Activated B cell treated with CpG ODN at 0.5 μM for 24 hours (primary cell): Measurements from ENCODE around the gene TOMM40L. TPM values are rescaled to one million over a fixed set of nuclear protein-coding genes. Genes with fewer than 3 reads are reported as not detected.
"Not testable (repeated sequence)": the region's sequence is repeated elsewhere in the genome, so short reads cannot be mapped to it uniquely, and the experiment has no call there.

ENCODE experiments used
- ATAC-seq: fragments of 200-7000 bp; cut with Tn5 transposase; one replicate; pipeline ENCODE4 v1.10.0; 2021; ENCODE audit warnings: low read depth, mild to moderate bottlenecking, moderate library complexity
- CTCF ChIA-PET: fragments of 350-600 bp; sonication (Branson Sonifier 250); formaldehyde crosslinking; loops from one replicate; lab custom pipeline; 2021; ENCODE audit warnings: antibody characterized with exemption; lab: Charles Lee
- POLR2A ChIA-PET: fragments of 350-600 bp; sonication (Branson Sonifier 250); formaldehyde crosslinking; loops from one replicate; lab custom pipeline; 2021; ENCODE audit warnings: antibody characterized with exemption; lab: Charles Lee
- DNase-seq: peaks from one replicate; pipeline ENCODE4 v3.0.0; 2022
- H3K27ac Mint-ChIP-seq: one replicate; pipeline ENCODE4 v1.8.0; 2020; ENCODE audit warnings: mixed read lengths
- H3K27me3 Mint-ChIP-seq: one replicate; pipeline ENCODE4 v1.8.0; 2021; ENCODE audit warnings: mixed read lengths
- H3K36me3 Mint-ChIP-seq: one replicate; pipeline ENCODE4 v1.8.0; 2021; ENCODE audit warnings: low read depth, mixed read lengths
- H3K4me1 Mint-ChIP-seq: one replicate; pipeline ENCODE4 v1.8.0; 2021; ENCODE audit warnings: mixed read lengths
- H3K4me3 Mint-ChIP-seq: one replicate; pipeline ENCODE4 v1.8.0; 2020; ENCODE audit warnings: mild to moderate bottlenecking, mixed read lengths
- H3K9me3 Mint-ChIP-seq: one replicate; pipeline ENCODE4 v1.8.0; 2020; ENCODE audit warnings: mixed read lengths
- CTCF ChIP-seq: fragments of 200-600 bp; IDR thresholded peaks from one replicate; pipeline ENCODE4 v1.8.0; 2022; ENCODE audit warnings: antibody characterized with exemption, mild to moderate bottlenecking
- intact Hi-C: fragments of 100-400 bp; cut with micrococcal nuclease; formaldehyde crosslinking; loops from one replicate; pipeline ENCODE4 v1.15.1; 2024
- total RNA-seq: library from RNA; stranded (reverse); gene quantifications from 2 replicates; pipeline ENCODE4 v1.2.3, GENCODE V29; 2022

TOMM40L gene
- total RNA-seq, 1 donor from 2014 or later: 11.7 TPM

DNA sequence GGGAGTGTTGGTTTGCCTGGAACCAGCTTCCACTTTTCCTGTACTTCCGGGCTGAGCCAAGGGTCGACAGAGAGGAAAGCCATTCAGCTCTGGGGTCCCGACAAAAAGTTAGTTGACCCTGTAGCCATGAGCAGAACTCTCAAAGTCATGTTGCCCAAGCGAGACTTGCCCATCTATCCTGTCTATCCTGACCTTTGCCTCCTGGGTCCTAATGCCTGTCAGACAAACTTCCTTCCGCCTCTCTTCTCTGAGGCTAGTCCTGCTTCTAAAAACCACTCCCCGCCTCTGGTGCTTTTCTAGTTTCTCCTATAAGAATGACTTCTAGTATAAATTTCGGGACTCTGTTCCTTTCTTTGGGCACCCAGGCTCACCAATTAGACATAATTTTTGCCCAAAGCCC is 25.0 kb downstream of the TOMM40L start:
- ATAC-seq (no peak), DNase-seq (no peak)
- H3K9me3 Mint-ChIP-seq: peaks cover 6% of the 10 kb centered on the region
- CTCF ChIA-PET: no interaction called here
- H3K4me1 Mint-ChIP-seq: no peaks in the 10 kb centered on the region
- POLR2A ChIA-PET: no interaction called here
- intact Hi-C loops: no loop called here
- no peaks in the 10 kb centered on the region for H3K36me3 Mint-ChIP-seq
- no peak overlapping the region for H3K4me3 Mint-ChIP-seq
- H3K27ac Mint-ChIP-seq: no peak overlapping the region
- H3K27me3 Mint-ChIP-seq: peaks cover 17% of the 10 kb centered on the region
- TF ChIP-seq CTCF: no peak

GRCh38 chr1:161251579-161251978 is 25.7 kb downstream of the TOMM40L start:
- intact Hi-C loops: no loop called here
- Mint-ChIP-seq H3K4me1 (no peaks in the 10 kb centered on the region), H3K27ac (no peak overlapping the region), H3K27me3 (peaks cover 22% of the 10 kb centered on the region), H3K4me3 (no peak overlapping the region), H3K36me3 (no peaks in the 10 kb centered on the region), H3K9me3 (peaks cover 10% of the 10 kb centered on the region)
- no peak for TF ChIP-seq CTCF
- no peak for DNase-seq
- ChIA-PET POLR2A (no interaction called here), CTCF (no interaction called here)
- no peak for ATAC-seq

GRCh38 chr1:161255302-161255701 is 29.4 kb downstream of the TOMM40L start:
- H3K4me1 Mint-ChIP-seq: peaks cover 16% of the 10 kb centered on the region
- H3K27me3 Mint-ChIP-seq: peaks cover 49% of the 10 kb centered on the region
- ATAC-seq, intact Hi-C loops, H3K27ac Mint-ChIP-seq, DNase-seq, H3K4me3 Mint-ChIP-seq, H3K36me3 Mint-ChIP-seq, POLR2A ChIA-PET, CTCF ChIA-PET: not testable (repeated sequence)
- peaks cover 18% of the 10 kb centered on the region for H3K9me3 Mint-ChIP-seq

DNA sequence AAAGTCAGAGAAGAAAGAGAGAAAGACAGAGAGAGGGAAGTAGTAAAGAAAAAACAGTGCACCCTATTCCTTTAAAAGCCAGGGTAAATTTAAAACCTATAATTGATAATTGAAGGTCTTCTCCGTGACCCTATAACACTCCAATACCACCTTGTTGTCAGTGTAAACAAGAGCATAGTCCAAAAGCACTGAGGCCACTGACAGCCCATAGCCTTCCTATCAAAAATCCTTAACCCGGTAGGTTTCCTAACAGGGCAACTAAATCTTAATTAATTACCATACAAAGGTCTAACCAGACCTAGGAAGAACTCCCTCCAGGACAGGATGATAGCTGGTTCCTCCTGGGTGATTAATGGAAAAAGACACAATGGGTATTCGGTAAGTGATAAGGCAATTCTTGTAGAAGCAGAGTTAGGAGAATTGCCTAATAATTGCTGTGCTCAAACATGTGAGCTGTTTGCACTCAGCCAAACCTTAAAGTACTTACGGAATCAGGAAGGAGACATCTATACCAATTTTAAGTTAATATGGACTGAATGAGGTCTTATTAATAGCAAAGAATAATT is 30.2 kb downstream of the TOMM40L start:
- POLR2A ChIA-PET, H3K4me3 Mint-ChIP-seq, H3K27ac Mint-ChIP-seq, ATAC-seq, DNase-seq, intact Hi-C loops, CTCF ChIA-PET, H3K36me3 Mint-ChIP-seq: not testable (repeated sequence)
- H3K4me1 Mint-ChIP-seq: peaks cover 22% of the 10 kb centered on the region
- peaks cover 53% of the 10 kb centered on the region for H3K27me3 Mint-ChIP-seq
- H3K9me3 Mint-ChIP-seq: peaks cover 18% of the 10 kb centered on the region

DNA sequence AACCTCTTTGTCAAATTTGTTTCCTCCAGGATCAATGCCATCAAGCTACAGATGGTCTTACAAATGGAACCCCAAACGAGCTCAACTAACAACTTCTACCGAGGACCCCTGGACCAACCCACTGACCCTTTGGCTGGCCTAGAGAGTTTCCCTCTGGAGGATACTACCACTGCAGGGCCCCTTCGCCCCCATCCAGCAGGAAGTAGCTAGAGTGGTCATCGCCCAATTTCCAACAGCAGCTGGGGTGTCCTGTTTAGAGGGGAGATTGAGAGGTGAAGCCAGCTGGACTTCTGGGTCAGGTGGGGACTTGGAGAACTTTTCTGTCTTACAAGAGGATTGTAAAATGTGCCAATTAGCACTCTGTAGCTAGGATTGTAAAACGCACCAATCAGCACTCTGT is 31.2 kb downstream of the TOMM40L start:
- CTCF ChIA-PET: interaction anchor here (1.5 kb wide), 1 partner anchor 34 kb away, joined by 3 read pairs; no protein-coding TSS in a partner anchor
- POLR2A ChIA-PET, DNase-seq: not testable (repeated sequence)

DNA sequence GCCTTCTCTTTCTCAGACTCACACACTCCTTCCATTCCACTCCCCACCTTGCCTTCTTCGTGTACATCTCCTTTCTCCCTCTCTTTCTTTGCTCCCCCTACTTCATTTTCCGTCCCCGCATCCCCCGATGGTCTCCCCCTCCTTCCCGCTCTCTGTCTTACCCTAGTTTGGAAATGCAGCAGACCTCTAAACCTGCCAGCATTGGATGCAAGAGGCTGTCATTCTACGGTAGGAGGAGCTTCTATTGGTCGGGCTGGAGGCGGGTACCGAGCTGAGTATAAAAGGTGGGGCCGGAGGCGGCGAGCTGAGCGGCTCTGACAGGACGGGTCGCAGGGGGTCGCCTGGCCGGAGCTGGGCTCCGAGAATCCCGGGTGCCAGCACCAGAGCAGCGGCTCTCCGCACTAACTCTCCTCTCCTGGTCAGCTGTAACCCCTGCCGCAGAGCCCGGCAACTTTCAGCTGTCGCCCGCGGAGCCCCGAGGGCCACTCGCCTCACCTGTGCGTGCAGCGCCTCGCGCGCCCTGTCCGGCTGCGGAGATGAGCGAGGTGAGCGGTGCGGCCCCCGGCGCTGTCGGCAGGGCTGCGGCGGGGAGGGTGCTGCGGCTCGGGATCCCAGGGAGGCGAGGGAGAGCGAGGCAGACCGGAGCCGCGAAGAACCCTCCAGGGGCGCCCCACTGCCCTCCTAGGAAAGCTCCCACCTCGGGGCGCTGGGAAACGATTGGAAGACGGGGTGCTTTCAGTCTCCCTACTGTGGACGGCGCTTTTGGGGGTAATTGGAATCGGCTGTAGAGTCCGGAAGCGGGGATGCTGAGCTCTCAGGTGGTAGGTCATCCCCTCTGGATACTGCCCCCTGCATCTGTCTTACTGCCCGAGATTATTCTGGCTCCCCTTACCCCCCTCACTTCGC is 32.8 kb downstream of the TOMM40L start, which contains the start of gene PCP4L1:
Gene PCP4L1 (plus strand): TSS at position 307 of the 906 bp plus-strand sequence. CDS start 230 bp downstream, at position 537.
- Mint-ChIP-seq H3K27me3 (peaks cover 57% of the 10 kb centered on the region), H3K9me3 (peaks cover 18% of the 10 kb centered on the region), H3K4me1 (peaks cover 30% of the 10 kb centered on the region), H3K36me3 (peaks cover 8% of the 10 kb centered on the region), H3K27ac (no peak within 1 kb of the TSS), H3K4me3 (peak within 1 kb of the TSS; percentile 73)
- CTCF ChIA-PET: interaction anchor here (1.2 kb wide), 1 partner anchor 68 kb away, joined by 4 read pairs; no protein-coding TSS in a partner anchor
- peak; percentile 86 for ATAC-seq
- no peak for TF ChIP-seq CTCF
- DNase-seq: peak; percentile 26
- intact Hi-C loops: no loop called here
- POLR2A ChIA-PET: interaction anchor here (0.6 to 1.3 kb wide), 3 partner anchors 9 to 55 kb away, joined by 3 to 4 read pairs (median 3); no protein-coding TSS in a partner anchor

More for the DNA sequence above, 31.2 kb downstream of the TOMM40L start:
- H3K4me1 Mint-ChIP-seq: peaks cover 30% of the 10 kb centered on the region
- peaks cover 18% of the 10 kb centered on the region for H3K9me3 Mint-ChIP-seq
- H3K36me3 Mint-ChIP-seq, H3K27ac Mint-ChIP-seq, ATAC-seq, H3K4me3 Mint-ChIP-seq, intact Hi-C loops: not testable (repeated sequence)
- peaks cover 53% of the 10 kb centered on the region for H3K27me3 Mint-ChIP-seq
